ENCODE results near the gene DUOXA2. TPM values are rescaled to one million over a fixed set of nuclear protein-coding genes. Genes with fewer than 3 reads are reported as not detected.

The DUOXA2 gene
- polyA plus RNA-seq, 1 donor from 2014 or later: not detected

DNA sequence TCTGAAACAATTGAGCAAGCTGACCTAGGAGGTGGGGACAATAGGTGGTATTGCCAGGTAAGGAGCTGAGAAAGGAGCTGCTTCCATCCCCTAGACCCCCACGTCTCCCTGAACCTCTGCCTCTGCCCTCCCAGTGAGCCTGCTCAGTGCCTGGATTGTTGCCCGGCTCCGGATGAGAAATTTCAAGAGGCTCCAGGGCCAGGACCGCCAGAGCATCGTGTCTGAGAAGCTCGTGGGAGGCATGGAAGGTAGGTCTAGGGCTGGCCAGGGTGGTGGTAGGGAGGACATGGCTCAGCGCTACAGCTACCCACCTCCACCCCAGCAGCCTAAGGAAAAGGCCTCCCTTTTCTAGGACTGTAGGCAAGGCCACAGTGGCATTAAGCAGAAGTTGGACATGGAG is 28.9 kb downstream of the DUOXA2 start:
- Histone ChIP-seq H3K79me2 (replicated peaks; ENCODE audit: insufficient read depth, low read length) (no peaks in the 10 kb centered on the region), H3K4me2 (ENCODE audit: low read length) (no peak overlapping the region), H3K27me3 (ENCODE audit: insufficient read depth, low read depth, low read length) (no peaks in the 10 kb centered on the region), H2AFZ (ENCODE audit: low read depth, low read length) (no peak overlapping the region), H3K9me2 (ENCODE audit: insufficient read depth, low read length) (no peaks in the 10 kb centered on the region), H3K9me3 (ENCODE audit: low read length) (no peaks in the 10 kb centered on the region), H4K20me1 (ENCODE audit: insufficient read depth) (no peaks in the 10 kb centered on the region), H3F3A (ENCODE audit: insufficient read depth, low read length, poor library complexity, severe bottlenecking) (no peaks in the 10 kb centered on the region), H3K27ac (ENCODE audit: low read length) (no peak overlapping the region), H3K4me3 (ENCODE audit: low read length) (no peak overlapping the region), H3K36me3 (ENCODE audit: insufficient read depth, low read length) (no peaks in the 10 kb centered on the region), H3K9ac (ENCODE audit: low read length) (no peak overlapping the region)
- TF ChIP-seq, protein P1, sequence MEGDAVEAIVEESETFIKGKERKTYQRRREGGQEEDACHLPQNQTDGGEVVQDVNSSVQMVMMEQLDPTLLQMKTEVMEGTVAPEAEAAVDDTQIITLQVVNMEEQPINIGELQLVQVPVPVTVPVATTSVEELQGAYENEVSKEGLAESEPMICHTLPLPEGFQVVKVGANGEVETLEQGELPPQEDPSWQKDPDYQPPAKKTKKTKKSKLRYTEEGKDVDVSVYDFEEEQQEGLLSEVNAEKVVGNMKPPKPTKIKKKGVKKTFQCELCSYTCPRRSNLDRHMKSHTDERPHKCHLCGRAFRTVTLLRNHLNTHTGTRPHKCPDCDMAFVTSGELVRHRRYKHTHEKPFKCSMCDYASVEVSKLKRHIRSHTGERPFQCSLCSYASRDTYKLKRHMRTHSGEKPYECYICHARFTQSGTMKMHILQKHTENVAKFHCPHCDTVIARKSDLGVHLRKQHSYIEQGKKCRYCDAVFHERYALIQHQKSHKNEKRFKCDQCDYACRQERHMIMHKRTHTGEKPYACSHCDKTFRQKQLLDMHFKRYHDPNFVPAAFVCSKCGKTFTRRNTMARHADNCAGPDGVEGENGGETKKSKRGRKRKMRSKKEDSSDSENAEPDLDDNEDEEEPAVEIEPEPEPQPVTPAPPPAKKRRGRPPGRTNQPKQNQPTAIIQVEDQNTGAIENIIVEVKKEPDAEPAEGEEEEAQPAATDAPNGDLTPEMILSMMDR (IDR thresholded peaks at IDR 0.05; ENCODE audit: poor library complexity, severe bottlenecking): no peak
- TF ChIP-seq POLR2AphosphoS5 (IDR thresholded peaks at IDR 0.05) (no peak), EZH2 (IDR thresholded peaks at IDR 0.05; ENCODE audit: borderline replicate concordance, insufficient read depth, low read length, poor library complexity, severe bottlenecking) (no peak), SMC3 (conservative IDR thresholded peaks at IDR 0.05; ENCODE audit: poor library complexity) (no peak), MXI1 (conservative IDR thresholded peaks at IDR 0.05; ENCODE audit: poor library complexity, severe bottlenecking) (no peak), EP300 (conservative IDR thresholded peaks at IDR 0.05; ENCODE audit: poor library complexity, severe bottlenecking) (no peak), RAD21 (conservative IDR thresholded peaks at IDR 0.05) (no peak)
- TF ChIP-seq, protein P2, sequence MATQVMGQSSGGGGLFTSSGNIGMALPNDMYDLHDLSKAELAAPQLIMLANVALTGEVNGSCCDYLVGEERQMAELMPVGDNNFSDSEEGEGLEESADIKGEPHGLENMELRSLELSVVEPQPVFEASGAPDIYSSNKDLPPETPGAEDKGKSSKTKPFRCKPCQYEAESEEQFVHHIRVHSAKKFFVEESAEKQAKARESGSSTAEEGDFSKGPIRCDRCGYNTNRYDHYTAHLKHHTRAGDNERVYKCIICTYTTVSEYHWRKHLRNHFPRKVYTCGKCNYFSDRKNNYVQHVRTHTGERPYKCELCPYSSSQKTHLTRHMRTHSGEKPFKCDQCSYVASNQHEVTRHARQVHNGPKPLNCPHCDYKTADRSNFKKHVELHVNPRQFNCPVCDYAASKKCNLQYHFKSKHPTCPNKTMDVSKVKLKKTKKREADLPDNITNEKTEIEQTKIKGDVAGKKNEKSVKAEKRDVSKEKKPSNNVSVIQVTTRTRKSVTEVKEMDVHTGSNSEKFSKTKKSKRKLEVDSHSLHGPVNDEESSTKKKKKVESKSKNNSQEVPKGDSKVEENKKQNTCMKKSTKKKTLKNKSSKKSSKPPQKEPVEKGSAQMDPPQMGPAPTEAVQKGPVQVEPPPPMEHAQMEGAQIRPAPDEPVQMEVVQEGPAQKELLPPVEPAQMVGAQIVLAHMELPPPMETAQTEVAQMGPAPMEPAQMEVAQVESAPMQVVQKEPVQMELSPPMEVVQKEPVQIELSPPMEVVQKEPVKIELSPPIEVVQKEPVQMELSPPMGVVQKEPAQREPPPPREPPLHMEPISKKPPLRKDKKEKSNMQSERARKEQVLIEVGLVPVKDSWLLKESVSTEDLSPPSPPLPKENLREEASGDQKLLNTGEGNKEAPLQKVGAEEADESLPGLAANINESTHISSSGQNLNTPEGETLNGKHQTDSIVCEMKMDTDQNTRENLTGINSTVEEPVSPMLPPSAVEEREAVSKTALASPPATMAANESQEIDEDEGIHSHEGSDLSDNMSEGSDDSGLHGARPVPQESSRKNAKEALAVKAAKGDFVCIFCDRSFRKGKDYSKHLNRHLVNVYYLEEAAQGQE (IDR thresholded peaks at IDR 0.05; ENCODE audit: borderline replicate concordance): no peak

- Histone ChIP-seq H3K9me3 (ENCODE audit: low read length) (no peaks in the 10 kb centered on the region), H3K36me3 (ENCODE audit: insufficient read depth, low read length) (no peaks in the 10 kb centered on the region), H3K4me3 (ENCODE audit: low read length) (no peak overlapping the region), H2AFZ (ENCODE audit: low read depth, low read length) (no peak overlapping the region), H3K9me2 (ENCODE audit: insufficient read depth, low read length) (no peaks in the 10 kb centered on the region), H3K79me2 (replicated peaks; ENCODE audit: insufficient read depth, low read length) (no peaks in the 10 kb centered on the region), H3K27ac (ENCODE audit: low read length) (no peak overlapping the region), H3K4me2 (ENCODE audit: low read length) (no peak overlapping the region), H4K20me1 (ENCODE audit: insufficient read depth) (no peaks in the 10 kb centered on the region), H3K27me3 (ENCODE audit: insufficient read depth, low read depth, low read length) (no peaks in the 10 kb centered on the region), H3K9ac (ENCODE audit: low read length) (no peak overlapping the region), H3F3A (ENCODE audit: insufficient read depth, low read length, poor library complexity, severe bottlenecking) (no peaks in the 10 kb centered on the region)
- TF ChIP-seq EZH2 (IDR thresholded peaks at IDR 0.05; ENCODE audit: borderline replicate concordance, insufficient read depth, low read length, poor library complexity, severe bottlenecking) (no peak), SMC3 (conservative IDR thresholded peaks at IDR 0.05; ENCODE audit: poor library complexity) (no peak), POLR2AphosphoS5 (IDR thresholded peaks at IDR 0.05) (no peak), TAF1 (IDR thresholded peaks at IDR 0.05; ENCODE audit: low read depth) (no peak), EP300 (conservative IDR thresholded peaks at IDR 0.05; ENCODE audit: poor library complexity, severe bottlenecking) (no peak), MXI1 (conservative IDR thresholded peaks at IDR 0.05; ENCODE audit: poor library complexity, severe bottlenecking) (no peak), RAD21 (conservative IDR thresholded peaks at IDR 0.05) (no peak)
- TF ChIP-seq, protein P2 (IDR thresholded peaks at IDR 0.05; ENCODE audit: borderline replicate concordance): no peak
- TF ChIP-seq, protein P1 (IDR thresholded peaks at IDR 0.05; ENCODE audit: poor library complexity, severe bottlenecking): no peak
Observed at GRCh38 chr15:45143946-45144345, 29.8 kb downstream of the DUOXA2 start.
